ENCODE results near the gene ELOVL1.

Gene ELOVL1

GRCh38 chr1:43322506-43322905 is 45.3 kb downstream of the ELOVL1 start:
- no peak for DNase-seq

GRCh38 chr1:43321331-43321891 is 46.4 kb downstream of the ELOVL1 start:
- no peak for DNase-seq

- no peak for DNase-seq
These were observed 48.0 kb downstream of the ELOVL1 start for GRCh38 chr1:43319766-43320165.

- no peak for DNase-seq
These were observed 48.5 kb downstream of the ELOVL1 start for GRCh38 chr1:43319288-43319687.

- DNase-seq: no peak
These were observed 49.0 kb downstream of the ELOVL1 start for GRCh38 chr1:43318831-43319230.

GRCh38 chr1:43317817-43318471 is 49.9 kb downstream of the ELOVL1 start:
- no peak for DNase-seq

GRCh38 chr1:43316738-43317520 is 50.9 kb downstream of the ELOVL1 start:
- DNase-seq: no peak

- DNase-seq: no peak
These were observed 51.7 kb downstream of the ELOVL1 start for GRCh38 chr1:43315963-43316737.

GRCh38 chr1:43315481-43315880 is 52.3 kb downstream of the ELOVL1 start:
- DNase-seq: no peak

GRCh38 chr1:43314233-43314632 is 53.6 kb downstream of the ELOVL1 start:
- no peak for DNase-seq

- no peak for DNase-seq
These were observed 54.0 kb downstream of the ELOVL1 start for GRCh38 chr1:43313771-43314170.

All from NCI-H146 (cell line).